Stimulated activated CD8-positive, alpha-beta memory T cell treated with anti-CD3 and anti-CD28 coated beads, Interleukin-7, amount 100 ng/mL, for 24 hours (primary cell): ENCODE measurements around the gene FAM187B.
"Not testable (repeated sequence)": the region's sequence is repeated elsewhere in the genome, so short reads cannot be mapped to it uniquely, and the experiment has no call there.

Experiments
- DNase-seq: peaks from one replicate; pipeline ENCODE4 v3.0.0-alpha.2; 2020; ENCODE audit warnings: low read depth

FAM187B gene

DNA sequence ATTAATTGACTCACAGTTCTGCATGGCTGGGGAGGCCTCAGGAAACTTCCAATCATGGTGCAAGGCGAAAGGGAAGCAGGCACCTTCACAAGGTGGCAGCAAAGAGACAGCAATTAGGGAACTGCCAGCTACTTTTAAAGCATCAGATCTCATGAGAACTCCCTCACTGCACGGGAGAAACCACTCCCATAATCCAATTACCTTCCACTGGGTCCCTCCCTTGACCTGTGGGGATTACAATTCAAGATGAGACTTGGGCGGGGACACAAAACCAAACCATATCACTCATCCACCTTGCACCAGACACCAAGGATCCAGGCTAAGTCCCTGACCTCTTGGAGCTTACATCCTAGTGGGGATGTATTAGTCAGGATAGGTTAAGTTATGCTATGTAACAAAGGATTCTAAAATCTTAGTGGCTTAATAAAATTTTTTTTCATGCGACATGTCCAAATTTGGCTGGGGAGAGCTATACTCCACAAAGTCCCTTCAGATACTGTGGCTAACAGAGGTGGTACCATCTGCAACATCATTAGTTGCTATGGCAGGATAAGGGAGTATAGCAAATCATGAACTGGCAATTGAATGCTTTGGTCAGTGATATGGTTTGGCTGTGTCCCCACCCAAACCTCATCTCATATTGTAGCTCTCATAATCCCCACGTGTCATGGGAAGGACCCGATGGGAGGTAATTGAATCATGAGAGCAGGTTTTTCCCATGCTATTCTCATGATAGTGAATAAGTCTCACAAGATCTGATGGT is 8.3 kb upstream of the FAM187B start:
- DNase-seq, result no peak

DNA sequence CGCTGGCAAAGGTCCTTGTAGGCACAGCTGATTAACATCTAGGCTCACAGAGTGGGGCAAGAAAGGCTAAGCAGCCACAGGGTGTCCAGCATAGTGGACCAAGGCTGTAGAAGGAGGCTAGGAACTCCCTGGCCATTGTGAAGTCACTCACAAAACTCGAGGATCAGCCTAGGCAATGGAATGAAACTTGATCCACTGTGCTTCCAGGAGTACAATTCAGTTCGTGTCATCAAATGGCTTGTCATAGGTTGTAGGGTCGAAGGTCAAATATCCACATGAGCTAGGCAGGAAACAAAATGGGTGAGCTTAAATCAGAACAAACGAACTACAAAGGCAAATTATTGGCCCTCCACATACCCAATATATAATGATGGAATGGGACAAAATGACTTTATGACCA is 4.4 kb upstream of the FAM187B start:
- DNase-seq, result no peak

DNA sequence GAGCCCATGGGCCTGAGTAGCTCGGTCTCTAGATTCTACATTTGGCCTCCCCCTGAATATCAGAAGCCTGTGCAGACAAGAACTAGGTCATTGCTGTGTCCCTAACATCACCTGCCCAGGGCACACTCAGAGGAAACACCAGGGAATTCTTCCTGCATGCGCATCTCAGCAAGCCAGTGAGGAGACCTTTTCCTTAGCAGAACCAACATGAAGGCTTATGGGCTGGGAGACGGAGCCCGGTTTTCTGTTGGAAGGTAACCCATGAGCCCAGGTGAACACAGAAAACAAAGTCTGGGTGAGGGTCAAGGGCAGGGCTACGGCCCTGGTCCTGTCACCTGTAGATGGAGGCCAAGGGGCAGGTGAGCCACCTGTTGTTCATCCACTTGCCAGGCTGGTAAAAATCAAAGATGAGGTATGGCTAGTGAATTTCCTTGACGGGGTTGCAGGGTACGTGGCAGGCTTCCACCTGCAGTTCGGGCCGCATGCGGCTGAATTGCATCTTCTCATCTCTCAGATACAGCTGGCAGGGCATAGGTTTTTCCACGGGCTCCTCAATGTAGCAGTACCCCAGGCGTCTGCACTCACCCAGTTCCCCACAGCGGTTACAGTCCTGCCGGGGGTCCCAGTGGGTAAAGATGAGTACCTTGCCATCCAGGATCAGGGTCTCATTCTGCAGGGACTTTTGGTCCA is 3.6 kb upstream of the FAM187B start:
- DNase-seq, result no peak

DNA sequence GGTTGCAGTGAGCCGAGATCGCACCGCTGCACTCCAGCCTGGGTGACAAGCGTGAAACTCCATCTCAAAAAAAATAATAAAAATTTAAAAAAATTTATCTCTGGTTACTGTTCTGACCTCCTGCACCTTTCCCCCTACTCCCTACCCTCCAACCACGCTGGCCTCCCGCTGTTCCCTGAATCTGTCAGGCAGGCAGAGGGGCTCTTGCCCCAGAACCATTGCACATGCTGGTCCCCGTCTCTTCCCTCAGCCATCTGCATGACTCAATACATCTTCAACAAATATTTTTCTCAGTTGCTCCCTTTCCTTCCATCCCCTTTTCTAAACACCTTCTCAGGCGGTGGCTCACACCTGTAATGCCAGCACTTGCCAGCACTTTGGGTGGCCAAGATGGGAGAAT is 1.1 kb upstream of the FAM187B start:
- DNase-seq, result no peak

DNA sequence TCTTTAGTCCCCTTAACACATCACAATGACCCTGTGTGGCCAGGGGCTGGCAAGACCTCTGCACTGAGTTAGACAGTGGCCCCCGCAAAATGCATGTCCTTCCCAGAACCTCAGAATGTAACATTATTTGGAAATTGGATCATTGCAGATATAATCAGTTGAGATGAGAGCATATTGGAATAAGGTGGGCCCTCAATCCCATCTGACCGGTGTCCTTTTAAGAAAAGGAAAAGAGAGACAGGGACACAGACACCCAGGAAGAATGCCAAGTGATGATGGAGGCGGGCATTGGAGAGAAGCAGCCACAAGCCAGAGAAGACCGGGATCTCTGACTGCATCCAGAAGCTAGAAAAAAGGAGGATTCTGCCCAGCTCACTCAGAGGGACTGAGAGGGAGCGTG is 1.8 kb downstream of the FAM187B start:
- DNase-seq, result no peak

DNA sequence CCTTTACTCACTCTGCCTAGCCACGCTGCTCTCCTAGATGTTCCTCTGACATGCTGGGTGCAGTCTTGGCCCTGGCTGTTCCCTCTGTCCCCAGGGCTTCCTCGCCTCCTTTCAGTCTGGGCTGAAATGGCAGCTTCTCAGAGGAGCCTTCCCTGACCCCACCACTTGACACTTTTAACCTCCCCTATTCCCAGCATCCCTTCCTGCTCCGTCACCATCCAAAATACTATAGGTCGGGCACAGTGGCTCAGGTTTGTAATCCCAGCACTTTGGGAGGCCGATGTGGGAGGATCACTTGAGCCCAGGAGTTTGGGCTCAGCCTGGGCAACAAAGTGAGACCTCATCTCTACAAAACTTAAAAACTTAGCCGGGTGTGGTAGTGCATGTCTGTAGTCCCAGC is 2.6 kb downstream of the FAM187B start:
- no peak for DNase-seq

DNA sequence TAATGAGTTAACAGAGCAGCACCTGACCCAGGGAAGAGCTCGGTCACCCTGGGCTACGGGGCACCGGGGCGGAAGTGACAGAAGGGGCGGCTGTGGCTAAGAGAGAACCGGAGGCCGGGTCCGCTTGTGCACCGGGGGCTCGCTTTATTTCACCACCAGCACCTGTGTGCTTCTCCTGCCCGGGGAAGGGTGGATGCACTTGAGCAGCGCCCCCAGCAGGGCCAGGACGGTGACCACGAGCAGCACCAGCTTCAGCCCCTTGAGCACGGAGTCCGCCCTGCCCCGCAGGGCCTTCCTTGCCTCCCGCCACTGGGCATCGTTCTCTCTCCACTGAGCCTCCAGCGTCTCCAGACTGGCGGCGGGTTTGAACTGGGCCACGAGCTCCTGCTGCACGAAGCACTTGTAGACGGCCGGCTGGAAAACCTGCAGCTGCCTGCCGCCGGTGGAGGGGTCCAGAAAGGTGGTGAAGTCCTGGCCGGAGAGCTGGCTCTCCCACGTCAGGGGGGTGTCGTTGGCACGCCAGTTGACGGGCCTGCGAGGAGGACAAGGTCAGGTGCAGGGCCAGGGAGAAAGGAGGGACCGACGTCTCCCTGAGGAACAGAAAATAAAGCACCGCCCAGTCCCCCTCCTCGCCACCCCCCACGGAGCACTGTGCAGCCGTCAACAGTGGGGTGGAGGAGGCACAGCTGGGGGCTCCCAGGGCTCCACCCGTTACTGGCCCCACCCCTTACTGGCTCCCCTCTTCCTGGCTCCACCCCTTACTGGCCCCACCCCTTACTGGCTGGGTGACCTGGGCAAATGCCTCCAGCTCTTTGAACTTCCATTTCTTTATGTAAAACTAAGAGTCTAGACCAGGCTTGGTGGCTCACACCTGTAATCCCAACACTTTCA is 3.6 kb downstream of the FAM187B start:
- no peak for DNase-seq

DNA sequence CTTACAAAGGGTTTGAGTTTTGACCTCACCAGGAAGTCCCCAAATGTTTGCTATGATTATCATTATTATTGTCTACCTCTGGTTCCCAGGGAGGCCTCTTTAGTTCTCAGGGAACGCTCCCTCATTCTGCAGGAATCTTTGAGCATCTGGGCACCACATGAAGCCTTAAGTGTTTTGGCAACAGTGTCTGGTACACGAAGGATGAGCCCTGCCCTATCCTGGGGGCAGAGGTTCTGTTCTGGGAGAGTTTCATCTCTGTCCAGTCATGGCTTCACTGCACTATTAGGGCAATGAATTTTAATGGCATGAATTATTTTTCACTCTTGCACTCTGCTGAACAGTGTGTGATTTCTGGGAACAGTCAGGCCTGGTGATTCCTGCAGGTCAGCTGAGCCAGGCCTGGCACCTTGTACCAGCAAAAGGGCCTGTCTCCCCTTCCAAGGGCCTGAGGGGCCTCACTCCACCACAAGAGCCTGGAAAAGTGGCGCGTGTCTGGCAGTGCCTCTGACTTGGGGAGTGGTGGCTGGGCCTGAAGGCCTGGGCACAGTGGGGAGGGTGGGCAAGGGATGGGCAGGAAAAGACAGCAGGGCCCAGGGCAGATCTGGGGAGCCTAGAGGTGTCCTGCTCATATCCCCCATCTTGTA is 4.6 kb downstream of the FAM187B start:
- no peak for DNase-seq

DNA sequence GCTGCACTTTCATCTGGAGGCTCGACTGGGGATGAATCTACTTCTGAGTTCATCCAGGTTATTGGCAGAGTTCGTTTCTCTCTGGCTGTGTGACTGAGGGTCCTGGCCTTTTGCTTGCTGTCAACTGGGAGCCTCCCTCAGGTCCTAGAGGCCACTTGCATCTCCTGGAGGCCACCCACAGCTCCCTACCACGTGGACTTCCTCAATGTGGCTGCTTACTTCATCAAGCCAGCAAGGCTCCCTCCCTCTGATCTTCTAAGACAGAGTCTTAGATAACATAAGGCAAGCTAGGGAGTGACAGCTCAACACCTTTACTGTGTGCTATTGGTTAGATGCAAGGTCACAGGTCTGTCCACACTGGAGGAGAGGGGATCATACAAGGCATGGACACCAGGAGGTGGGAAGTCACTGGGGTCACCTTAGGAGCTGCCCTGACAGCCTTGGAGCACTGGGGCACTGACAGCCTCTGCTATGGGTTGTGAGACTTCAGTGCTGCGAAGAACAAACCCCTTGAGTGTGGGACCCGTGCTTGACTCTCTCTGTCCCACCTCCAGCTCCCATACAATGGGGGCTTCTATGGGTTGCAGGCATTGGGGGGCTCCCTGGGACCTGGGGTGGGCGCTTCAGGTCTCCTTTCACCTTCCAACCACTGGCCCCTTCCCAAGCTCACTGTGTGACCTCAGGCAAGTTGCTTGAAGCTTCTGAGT is 5.3 kb downstream of the FAM187B start:
- no peak for DNase-seq

DNA sequence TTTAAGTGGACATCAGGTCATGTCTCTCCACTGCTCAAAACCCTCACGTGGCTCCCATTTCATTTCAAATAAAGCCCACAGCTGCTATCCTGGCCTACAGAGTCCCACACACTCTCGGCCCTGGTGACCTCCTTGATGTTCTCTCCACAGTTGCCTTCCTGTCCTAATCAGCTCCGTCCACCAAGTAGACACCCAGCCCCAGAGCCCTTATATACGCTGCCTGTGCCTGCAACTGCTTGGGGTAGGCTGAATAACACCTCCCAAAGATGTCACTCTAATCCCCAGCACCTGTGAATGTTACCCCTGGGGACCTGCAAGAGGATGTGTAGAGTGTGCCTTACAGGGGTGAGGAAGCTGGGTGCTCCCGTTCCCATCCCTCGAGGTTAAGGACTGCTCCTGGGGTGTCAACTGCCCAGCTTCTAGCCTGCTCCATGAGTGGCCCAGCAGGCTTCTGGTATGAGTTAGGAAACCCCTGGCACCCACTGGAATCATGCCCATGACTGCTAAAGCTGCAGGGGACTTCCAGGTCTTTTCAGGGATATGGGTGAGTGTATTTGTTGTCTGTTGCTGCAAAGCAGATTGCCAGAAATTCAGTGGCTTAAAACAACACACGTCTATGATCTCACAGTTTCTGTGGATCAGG is 6.0 kb downstream of the FAM187B start:
- DNase-seq, result no peak

DNA sequence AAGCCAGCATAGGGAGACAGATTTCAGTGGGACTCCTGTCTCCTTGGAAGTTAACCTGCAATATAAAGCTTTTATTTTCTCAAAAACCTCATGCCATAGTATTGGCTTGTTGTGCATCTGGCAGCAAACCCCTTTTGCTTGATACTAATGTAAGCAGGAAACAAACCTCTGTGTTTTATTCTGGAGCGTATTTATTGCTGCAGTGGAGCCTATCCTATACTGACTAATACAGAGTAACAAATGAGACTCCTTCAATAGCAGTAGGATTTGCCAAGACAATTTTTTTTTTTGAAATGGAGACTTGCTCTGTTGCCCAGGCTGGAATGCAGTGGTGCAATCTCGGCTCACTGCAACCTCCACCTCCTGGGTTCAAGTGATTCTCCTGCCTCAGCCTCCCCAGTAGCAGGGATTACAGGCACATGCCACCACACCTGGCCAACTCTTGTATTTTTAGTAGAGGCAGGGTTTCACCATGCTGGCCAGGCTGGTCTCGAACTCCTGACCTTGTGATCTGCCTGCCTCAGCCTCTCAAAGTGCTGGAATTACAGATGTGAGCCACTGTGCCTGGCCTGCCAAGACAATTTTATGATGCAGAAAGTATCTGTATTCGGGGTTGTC is 7.5 kb downstream of the FAM187B start:
- DNase-seq, result not testable (repeated sequence)

DNA sequence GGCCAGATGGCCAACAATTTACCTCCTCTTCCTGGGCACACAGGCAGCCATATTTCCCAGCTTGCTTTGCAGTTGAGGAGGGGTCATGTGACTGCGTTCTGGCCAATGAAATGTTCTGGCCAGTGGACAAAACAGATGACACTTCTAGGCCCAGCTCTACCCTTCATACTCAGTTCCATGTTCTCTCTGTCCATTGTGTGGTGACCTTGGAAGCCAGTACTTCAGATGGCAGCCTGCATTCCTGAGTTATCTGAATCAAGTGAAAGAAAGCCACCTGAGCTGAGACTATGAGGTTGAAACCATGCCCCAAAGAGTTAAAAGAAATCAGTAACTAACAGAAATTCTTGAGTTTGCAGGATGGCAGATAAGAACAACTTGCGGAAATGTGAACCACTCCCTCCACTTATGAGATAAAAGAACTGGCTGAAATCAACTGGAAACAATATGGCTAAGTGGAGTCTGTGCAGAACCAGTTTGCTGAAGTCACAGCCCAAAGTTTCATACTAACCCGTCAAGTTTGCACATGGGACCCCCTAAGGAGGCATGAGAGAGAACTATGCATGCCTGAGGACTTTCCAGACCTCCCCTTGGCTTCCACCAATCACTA is 8.1 kb downstream of the FAM187B start:
- no peak for DNase-seq

DNA sequence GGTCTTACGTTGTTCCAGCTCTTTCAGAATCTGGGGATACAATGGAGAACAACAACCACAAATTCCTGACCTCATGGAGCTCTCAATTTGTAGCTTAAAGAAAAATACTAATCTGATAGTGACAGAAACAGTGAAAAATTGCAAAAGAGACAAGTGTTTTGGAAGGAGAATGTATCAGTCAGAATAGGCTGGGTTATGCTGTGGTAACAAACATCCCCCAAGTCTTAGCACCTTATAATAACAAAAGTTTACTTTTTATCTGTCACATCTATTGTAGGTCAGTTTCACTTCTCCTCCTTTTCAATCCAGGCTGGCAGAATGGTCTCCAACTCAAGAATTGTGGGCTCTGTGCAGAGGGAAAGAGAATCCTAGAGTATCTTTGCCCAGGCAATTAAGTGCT is 9.5 kb downstream of the FAM187B start:
- DNase-seq, result no peak

DNA sequence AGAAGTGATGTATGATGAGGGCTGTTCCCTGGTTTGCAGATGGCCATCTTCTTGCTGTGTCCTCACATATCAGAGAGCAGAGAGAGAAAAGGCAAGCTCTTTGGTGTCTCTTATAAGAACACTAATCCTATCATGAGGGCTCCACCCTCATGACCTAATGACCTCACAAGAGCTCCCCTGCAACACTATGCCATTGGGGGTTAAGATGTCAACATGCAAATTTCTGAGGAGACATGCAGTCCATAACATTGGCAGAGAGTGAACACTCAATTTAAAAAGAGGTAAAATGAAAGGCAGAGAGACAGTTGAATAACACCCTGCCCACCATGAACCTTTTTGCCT is 10.9 kb downstream of the FAM187B start:
- DNase-seq, result no peak

DNA sequence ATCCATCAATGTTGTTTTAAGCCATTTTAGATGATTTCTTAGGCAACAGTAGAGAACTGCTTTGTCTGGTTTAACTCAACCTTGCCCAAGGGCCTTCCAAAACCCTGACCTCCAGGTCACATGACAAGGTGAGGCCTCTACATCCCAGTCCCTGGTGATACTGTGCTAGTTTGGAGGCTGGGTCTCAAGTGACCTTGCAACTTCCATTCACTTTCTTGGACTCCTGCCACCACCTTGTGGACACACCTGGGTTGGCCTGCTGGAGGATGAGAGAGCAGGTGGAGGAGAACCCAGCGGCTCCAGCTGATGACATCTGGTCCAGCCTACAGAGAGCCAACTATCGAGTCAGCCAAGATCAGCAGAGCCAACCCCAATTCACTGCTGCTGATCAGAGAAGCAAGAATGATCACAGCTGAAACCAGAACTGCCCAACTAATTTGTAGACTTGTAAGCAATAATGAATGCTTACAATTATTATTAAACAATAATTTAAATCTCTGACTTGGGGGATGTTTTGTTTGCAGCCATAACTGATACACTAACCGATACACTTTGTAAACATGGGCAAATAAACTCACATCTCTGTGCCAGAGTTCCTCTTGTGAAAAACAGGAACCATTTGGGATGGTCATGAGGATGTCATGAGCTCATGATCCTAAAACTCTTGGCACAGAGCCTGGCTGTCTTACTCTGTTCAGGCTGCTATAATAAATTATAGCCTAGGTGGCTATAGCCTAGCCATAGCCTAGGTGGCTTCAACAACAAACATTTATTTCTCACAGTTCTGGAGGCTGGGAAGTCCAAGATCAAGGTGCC is 11.5 kb downstream of the FAM187B start:
- DNase-seq, result no peak

DNA sequence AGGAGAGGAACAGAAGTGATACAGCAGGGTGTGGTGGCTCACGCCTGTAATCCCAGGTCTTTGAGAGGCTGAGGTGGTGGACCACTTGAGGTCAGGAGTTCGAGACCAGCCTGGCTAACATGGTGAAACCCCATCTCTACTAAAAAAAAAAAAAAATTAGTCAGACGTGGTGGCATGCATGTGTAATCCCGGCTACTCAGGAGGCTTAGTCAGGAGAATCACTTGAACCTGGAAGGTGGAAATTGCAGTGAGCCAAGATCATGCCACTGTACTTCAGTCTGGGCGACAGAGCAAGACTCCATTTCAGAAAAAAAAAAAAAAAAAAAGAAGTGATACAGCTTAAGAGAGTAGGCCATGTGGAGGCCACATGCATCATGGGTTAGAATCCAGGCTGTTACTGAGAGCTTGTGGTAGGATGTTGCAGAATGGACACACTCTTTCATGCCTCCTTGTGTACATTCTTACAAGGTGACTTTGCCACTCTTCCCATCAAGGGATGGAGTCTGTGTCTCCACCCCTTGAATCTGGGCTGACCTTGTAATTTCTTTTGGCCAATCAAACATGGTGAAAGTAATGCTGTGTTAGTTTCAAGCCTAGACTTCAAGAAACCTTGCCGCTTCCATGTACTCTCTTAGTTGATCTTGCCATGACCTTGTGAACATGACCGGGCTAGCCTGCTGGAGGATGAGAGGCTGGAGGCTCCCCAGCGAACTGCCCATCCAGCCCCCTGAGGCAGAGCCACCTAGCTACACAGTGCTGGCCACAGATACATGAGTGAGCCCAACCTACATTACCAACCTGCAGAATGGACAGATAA is 12.3 kb downstream of the FAM187B start:
- DNase-seq, result no peak

DNA sequence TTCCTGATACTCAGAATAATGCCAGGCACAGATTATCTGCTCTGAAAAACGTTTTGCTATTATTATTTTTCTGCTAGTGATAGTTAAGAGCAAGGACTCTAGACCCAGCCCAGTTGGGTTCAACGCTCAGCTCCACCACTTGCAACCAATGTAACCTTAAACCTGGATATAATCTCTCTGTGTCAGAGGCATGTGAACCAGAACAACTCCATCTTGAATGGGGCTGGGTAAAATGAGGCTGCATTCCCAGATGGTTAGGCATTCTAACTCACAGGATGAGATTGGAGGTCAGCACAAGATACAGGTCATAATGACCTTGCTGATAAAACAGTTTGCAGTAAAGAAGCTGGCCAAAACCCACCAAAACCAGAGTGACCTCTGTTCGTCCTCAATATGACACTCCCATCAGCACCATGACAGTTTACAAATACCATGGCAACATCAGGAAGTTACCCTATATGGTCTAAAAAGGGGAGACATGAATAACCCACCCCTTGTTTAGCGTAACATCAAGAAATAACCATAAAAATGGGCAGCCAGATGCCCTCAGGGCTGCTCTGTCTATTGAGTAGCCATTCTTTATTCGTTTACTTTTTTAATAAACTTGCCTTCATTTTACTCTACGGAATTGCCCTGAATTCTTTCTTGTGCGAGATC is 13.6 kb downstream of the FAM187B start:
- no peak for DNase-seq
